Activated CD4-positive, alpha-beta T cell treated with anti-CD3 and anti-CD28 coated beads for 4 hours (primary cell): ENCODE results near the gene TUBGCP3.

Source experiments
- DNase-seq, 2 donors: peaks; one replicate each; pipeline ENCODE4 v3.0.0-alpha.2; 2020

Gene TUBGCP3

GRCh38 chr13:112616586-112617362 is 28.8 kb upstream of the TUBGCP3 start:
- peak; percentile 9 to 29 for DNase-seq

- no peak for DNase-seq
Measured at GRCh38 chr13:112615391-112615790, 27.4 kb upstream of the TUBGCP3 start.

DNA sequence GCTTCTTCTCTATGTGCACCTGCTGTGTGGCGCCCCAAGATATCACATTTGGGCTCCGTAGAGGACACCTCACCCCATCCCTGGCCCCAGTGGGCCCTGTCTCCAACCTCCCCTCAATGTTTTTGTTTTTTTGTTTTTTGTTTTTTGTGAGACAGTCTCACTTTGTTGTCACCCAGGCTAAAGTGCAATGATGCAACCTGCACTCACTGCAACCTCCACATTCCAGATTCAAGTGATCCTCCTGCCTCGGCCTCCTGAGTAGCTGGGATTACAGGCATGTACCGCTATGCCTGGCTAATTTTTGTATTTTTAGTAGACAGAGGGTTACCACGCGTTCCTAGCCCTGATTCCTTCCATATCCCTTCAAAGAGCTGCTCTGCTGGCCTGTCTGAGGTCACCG is 26.9 kb upstream of the TUBGCP3 start:
- no peak for DNase-seq

DNA sequence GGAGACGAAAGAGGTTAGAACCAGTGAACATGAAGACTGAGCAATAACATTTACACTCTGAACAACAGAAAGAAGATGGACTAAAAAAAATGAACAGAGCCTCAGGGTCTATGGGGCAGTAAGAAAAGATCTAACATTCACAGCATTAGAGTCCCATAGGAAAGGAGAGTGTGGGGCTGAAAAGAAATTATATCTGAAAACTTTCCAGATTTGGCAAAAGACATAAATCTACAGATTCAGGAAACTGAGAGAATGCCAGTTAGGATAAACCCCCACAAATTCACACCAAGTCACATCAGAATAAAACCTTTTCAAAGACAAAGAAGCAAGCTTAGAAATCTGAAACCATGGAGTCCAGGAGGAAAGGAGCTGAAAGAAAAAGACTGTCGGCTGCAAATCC is 20.3 kb upstream of the TUBGCP3 start:
- no peak for DNase-seq

- peak; percentile 83 to 86 for DNase-seq
Measured at GRCh38 chr13:112606109-112607001, 18.4 kb upstream of the TUBGCP3 start.

DNA sequence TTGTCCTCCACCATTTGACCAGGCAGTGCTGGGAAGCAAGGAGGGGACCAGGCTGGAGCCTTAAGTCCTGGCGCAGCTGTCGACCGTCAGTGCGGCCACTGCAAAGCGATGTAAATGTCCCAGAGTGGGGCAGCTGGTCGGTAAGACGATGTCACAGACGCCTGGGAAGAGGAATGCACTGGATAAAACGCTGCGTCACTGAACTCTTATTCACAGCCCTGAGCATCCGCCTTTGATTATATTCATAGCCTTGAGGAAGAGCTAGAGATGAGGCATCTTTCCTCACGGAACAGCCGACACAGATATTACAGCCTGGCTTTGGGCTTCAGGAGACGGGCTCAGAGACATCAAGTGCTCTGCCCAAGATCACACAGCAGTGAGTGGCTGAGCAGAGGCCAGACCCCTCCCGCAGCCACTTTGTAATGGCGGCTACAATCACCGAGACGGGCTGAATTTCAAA is 17.6 kb upstream of the TUBGCP3 start:
- DNase-seq: no peak

- DNase-seq: no peak
Measured at GRCh38 chr13:112603641-112604225, 15.8 kb upstream of the TUBGCP3 start.

- DNase-seq: no peak
Measured at GRCh38 chr13:112602189-112602588, 14.2 kb upstream of the TUBGCP3 start.

DNA sequence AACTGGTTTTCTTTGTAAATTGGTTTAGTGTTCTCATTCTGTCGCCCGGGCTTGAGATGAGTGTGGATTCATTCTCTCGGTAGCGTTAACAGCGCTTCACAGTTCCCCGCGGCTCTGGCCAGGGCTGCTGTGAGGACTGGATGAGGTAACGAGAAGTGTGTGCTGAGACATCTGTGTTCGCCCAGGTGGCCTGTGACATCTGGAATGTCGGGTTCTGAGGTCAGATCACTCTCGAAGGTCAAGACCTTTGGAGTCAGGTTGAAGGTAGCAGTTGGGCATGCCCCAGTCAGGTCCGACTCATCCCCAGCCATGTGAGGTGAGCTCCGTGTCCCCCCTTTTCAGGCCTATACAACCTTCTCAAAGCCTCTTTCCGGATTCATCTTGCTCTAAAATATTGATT is 13.4 kb upstream of the TUBGCP3 start:
- no peak for DNase-seq

DNA sequence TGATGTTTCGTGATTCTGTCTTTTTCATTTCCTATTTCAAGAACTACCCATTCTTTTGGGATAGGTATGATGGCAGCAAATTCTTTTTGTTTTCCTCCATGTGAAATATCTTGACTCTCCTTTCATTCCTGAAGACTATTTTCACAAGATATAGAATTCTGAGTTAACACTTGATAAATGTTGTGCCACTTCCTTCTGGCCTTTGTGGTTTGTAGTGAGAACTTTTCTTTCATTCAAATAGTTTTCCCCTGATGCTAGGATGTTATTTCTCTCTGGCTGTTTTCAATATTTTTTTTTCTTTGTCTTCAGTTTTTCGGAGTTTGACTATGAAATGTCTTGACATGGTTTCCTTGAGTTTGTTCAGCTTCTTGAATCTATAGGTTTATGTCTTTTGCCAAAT is 8.3 kb upstream of the TUBGCP3 start:
- DNase-seq: no peak

GRCh38 chr13:112592647-112593046 is 4.7 kb upstream of the TUBGCP3 start:
- no peak for DNase-seq

DNA sequence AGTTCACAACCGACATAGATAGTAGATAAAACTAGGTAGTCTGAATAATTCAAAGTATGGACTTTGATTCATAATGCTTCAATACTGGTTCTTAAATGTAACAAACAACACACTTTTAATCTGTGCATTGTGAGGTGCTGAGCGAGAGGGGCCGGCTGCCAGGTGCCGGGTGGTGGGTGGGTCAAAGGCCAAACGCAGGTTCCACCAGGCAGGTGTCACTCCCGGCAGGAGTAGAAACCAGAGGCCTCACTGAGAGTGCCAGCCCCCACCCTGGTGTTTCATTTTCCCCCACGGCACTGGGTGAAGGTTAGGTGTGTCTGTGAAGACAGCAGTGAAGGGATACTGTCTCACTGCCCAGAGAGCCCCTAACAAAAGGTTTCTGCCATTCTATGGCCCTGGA is 4.2 kb upstream of the TUBGCP3 start:
- no peak for DNase-seq

GRCh38 chr13:112588490-112589297 is 741 bp upstream of the TUBGCP3 start:
- DNase-seq: no peak

- DNase-seq: peak; percentile 73 to 77
Measured at GRCh38 chr13:112587212-112587763, 665 bp downstream of the TUBGCP3 start.

DNA sequence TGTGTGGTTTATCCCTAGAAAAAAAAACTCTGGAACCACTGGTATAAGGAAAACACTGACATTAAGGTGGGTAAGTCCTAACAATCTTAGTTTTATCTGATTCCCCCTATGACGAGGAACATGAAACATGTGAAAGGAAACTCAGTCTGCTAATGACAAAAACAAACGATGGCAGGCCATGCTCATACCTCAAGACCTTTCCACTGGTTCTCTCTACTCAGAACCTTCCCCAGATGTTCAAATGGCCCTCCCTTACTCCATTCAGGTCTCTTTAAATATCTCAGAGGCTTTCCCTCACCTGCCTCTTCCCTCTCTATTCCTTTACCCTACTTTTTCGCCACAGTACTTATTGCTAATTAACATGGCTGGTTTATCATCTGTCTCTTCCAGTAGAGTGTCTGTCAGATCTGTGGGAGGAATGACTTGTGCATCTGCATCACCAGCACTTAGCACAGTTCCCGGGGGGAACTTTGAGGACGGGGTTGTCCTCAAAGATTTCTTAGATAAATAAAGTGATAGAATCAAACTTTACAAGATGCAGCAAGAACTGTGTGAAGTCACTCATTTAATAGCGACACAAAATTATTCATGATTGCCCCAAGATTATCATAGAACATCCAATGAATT is 1.5 kb downstream of the TUBGCP3 start:
- DNase-seq: no peak

DNA sequence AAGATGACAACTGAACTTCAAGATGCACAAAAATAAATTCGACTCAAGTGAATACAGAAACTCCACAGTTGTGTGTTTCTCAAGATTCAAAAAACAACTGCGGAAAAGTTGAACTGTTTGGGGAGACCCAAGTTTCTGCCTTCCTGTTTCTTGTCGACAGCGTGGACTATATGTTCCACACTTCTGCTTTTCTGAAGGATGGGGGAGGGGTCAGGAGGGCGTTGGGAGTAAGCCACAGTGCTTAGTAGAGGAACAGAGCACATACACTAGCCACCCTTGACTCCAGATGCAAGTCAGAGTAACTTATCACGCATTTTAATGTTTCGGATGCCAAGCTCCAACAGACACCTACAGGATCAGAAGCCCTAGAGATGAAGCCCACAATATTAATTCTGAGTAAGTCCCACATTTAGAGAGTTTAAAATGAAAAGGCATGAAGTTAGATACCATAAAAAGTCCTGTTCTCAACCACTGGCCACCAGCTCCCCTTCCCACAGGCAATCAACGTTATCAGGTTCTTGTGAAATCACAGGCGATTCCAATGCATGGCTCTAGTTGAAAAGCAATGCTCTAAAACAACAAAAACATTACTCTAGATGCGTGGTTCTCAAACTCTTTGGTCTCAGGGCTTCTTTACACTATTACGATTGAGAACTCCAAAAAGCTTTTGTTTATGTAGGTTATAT is 4.2 kb downstream of the TUBGCP3 start:
- DNase-seq: no peak

GRCh38 chr13:112582263-112582662 is 5.7 kb downstream of the TUBGCP3 start:
- DNase-seq: no peak

GRCh38 chr13:112580912-112581311 is 7.0 kb downstream of the TUBGCP3 start:
- DNase-seq: no peak

DNA sequence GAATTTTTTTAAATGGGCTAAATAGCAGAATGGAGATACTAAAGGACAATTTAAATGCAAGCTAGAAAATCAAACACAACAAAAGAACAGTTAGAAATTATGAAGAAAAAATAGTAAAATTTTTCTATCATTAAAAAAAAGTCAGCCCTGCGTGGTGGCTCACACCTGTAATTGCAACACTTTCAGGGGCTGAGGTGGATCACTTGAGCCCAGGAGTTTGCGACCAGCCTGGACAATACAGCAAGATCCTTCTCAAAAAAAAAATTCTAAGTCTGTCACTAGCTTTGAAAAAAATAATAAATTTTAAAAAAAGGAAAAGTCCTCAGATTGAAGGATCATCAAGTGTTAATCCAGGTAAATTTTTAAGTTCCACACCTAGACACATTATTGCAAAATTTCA is 7.7 kb downstream of the TUBGCP3 start:
- no peak for DNase-seq

DNA sequence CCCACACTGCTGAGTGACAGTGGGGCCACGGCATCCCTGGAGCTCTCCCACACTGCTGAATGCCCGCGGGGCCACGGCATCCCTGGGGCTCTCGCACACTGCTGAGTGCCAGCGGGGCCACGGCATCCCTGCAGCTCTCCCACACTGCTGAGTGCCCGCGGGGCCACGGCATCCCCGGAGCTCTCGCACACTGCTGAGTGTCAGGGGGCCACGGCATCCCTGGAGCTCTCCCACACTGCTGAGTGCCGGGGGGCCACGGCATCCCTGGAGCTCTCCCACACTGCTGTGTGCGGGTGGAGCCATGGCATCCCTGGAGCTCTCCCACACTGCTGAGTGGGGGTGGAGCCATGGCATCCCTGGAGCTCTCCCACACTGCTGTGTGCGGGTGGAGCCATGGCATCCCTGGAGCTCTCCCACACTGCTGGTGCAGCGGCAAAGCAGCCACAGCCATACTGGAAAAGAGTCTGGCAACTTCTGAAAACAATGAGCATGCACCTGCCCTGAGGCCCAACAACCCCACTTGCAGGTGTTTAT is 8.6 kb downstream of the TUBGCP3 start:
- DNase-seq: no peak

DNA sequence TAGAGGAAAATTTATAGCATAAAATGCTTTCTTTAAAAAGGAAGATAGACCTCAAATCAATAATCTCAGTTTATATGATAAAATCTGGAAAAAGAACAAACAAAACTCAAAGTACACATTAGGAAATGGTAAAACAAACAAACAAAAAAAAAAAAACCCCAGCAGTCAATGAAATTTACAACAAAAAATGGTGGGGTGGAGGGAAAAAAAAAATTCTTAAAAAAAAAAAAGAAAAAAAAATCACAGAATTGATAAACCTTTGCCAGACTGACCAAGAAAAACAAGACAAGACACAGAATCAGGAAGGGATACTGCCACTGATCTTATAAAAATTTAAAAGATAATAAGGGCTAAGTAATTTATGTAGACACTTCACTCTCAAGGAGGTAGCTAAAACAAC is 11.2 kb downstream of the TUBGCP3 start:
- no peak for DNase-seq
